Activated naive CD8-positive, alpha-beta T cell (primary cell): ENCODE measurements around the gene EDARADD.
"Not testable (repeated sequence)": the region's sequence is repeated elsewhere in the genome, so short reads cannot be mapped to it uniquely, and the experiment has no call there.

Source experiments
- H3K27ac Mint-ChIP-seq: one replicate; pipeline ENCODE4 v1.8.0; 2021; ENCODE audit warnings: mixed read lengths
- H3K27me3 Mint-ChIP-seq: one replicate; pipeline ENCODE4 v1.8.0; 2021; ENCODE audit warnings: mixed read lengths
- H3K36me3 Mint-ChIP-seq: one replicate; pipeline ENCODE4 v1.8.0; 2021; ENCODE audit warnings: mixed read lengths
- H3K4me1 Mint-ChIP-seq: one replicate; pipeline ENCODE4 v1.8.0; 2021; ENCODE audit warnings: low read depth, mixed read lengths
- H3K4me3 Mint-ChIP-seq: one replicate; pipeline ENCODE4 v1.8.0; 2021; ENCODE audit warnings: mild to moderate bottlenecking, mixed read lengths
- H3K9me3 Mint-ChIP-seq: one replicate; pipeline ENCODE4 v1.8.0; 2021; ENCODE audit warnings: low read depth, mixed read lengths

The EDARADD gene

DNA sequence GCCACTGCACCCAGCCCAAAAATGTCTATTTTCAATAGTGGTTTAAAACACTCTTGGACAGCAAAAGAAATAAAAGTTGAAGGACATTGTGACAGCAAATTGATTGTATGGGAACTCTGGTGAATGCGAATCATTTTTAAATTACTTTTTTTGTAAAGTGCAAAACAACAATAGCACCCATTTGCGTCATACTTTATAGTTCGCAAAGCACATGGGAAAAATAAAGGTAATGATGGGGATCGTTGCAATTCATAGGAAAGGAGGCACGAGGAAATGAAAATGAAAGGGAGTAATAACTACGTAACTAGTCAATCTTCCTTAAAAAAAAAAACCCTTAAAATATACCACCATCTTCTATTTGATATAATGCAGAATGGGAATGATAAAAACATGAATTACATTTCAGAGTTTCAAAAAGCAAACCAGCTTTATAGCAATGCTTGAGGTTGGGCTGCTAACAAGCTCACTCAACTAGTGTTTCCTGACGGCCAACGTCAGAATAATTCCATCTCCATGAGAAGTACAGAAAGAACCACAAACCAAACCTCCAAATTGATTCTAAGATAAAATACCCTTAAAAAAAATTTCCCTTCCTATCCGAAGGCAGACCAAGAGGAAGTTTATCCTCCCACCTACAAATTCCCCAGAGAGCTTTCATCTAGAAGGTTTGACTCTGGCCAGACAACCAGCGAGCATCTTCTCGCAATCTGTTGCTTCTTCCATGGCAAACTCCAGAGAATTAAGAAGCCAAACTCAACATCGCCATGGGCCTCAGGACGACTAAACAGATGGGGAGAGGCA lies at the start of gene EDARADD:
TSS of gene EDARADD (plus strand) at position 606 of the 801 bp plus-strand sequence. CDS start at position 765, 159 bp downstream.
- Mint-ChIP-seq H3K27me3 (peaks cover 36% of the 10 kb centered on the region), H3K27ac (peak within 1 kb of the TSS; percentile 71), H3K4me3 (peak within 1 kb of the TSS; percentile 94), H3K36me3 (no peaks in the 10 kb centered on the region), H3K9me3 (no peaks in the 10 kb centered on the region), H3K4me1 (peaks cover 25% of the 10 kb centered on the region)

DNA sequence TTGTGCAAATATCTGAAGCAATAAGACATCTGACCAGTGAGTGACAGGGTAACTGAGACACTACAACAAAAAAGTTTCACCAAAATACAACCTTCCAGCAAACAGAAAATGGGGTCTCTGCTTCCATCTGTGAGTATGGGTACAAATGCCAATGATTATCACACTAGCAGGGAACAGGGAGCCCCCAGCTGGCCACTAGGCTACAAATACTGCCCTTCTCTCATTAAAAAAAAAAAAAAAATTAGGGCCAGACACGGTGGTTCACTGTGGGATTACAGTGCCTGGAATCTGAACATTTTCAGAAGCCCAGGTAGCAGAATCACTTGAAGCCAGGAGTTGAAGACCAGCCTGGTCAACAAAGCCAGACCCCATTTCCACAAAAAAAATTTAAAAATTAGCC lies 48.4 kb upstream of the EDARADD start:
- no peak overlapping the region for H3K4me3 Mint-ChIP-seq
- no peak overlapping the region for H3K27ac Mint-ChIP-seq
- no peaks in the 10 kb centered on the region for H3K4me1 Mint-ChIP-seq
- no peaks in the 10 kb centered on the region for H3K36me3 Mint-ChIP-seq
- no peaks in the 10 kb centered on the region for H3K9me3 Mint-ChIP-seq
- H3K27me3 Mint-ChIP-seq, result peaks cover 11% of the 10 kb centered on the region

DNA sequence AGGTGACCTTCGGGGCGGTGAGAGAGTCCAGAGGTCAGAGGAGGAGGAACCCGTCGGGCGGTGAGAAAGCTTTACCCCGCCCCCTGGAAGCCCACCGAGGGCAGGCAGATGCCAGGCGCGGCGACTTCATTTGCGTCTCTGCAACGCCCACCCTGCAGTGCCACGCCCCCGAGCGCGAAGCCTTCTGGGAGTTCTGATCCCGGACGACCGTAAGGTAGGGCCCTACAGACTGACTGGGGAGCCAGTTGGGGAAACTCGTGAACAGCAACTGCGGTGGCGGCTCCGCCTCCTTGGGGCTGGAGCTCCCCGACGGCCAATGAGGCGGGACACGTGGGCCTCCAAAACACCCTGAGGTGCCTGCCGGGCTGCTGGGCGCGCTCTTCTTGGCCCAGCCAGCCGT lies 46.0 kb upstream of the EDARADD start:
- H3K4me1 Mint-ChIP-seq, result no peaks in the 10 kb centered on the region
- no peak overlapping the region for H3K4me3 Mint-ChIP-seq
- H3K27me3 Mint-ChIP-seq, result peaks cover 12% of the 10 kb centered on the region
- no peaks in the 10 kb centered on the region for H3K9me3 Mint-ChIP-seq
- no peak overlapping the region for H3K27ac Mint-ChIP-seq
- H3K36me3 Mint-ChIP-seq, result no peaks in the 10 kb centered on the region

DNA sequence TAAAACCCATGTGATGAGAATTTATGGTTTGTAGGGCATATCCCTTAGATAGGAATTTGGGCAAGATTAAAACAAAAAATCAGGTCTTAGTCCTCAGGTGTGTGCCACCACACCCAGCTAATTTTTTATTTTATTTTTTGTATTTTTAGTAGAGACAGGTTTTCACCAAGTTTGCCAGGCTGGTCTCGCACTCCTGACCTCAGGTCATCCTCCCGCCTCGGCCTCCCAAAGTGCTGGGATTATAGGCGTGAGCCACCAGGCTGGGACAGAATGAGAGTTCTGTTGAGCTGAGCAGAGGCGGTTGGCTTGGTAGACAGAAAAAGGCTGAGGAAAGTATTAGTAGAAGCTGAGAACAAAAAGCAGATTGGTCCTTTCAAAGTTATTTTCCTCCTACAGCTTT lies 43.8 kb upstream of the EDARADD start:
- Mint-ChIP-seq H3K4me1 (no peaks in the 10 kb centered on the region), H3K9me3 (no peaks in the 10 kb centered on the region), H3K27me3 (peaks cover 12% of the 10 kb centered on the region), H3K4me3 (no peak overlapping the region), H3K36me3 (no peaks in the 10 kb centered on the region), H3K27ac (no peak overlapping the region)

DNA sequence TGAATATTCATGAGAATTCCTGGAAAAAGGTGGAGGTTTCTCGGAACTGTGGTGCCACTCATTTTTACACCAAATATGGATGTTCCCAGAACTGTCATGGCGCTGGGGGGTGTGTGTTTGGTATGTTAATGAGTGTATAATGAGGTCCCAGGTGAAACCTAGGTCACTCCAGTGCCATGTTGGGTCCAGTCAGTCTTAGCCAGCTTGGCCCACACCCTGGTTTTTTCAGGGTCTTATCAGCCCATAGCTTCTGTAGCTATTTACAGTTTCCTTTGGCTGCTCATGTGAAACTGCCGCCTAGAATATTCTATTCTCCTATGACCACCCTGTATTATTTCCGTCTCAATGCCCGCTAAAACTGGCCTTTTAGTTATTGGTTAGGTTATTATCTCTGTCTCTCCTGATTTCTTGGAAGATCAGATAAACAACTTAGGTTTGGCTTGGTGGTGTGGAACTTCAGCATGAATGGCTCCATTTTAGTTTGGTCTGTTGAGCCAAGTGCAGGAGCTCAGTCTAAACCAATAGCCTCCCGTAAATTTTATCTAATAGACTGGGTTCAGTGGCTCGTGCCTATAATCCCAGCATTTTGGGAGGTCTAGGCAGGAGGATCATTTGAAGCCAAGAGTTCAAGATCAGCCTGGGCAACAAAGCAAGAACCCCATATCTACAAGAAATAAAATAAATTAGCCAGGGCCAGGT lies 42.1 kb upstream of the EDARADD start:
- Mint-ChIP-seq H3K27me3 (peaks cover 12% of the 10 kb centered on the region), H3K36me3 (no peaks in the 10 kb centered on the region), H3K27ac (no peak overlapping the region), H3K4me1 (no peaks in the 10 kb centered on the region), H3K9me3 (no peaks in the 10 kb centered on the region), H3K4me3 (no peak overlapping the region)

DNA sequence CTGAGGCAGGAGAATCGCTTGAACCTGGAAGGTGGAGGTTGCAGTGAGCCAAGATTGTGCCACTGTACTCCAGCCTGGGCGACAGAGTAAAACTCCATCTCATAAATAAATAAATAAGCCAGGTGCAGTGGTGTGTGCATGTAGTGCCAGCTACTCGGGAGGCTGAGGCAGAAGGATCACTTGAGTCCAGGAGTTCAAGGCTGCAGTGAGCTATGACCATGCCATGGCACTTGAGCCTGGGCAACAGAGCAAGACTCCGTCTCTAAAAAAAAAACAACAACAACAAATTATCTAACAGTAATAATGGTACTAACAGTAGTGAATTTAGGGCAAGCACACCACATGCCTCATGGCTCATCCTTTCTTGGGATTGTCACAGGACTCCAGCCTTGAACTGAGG lies 41.3 kb upstream of the EDARADD start:
- not testable (repeated sequence) for H3K36me3 Mint-ChIP-seq

DNA sequence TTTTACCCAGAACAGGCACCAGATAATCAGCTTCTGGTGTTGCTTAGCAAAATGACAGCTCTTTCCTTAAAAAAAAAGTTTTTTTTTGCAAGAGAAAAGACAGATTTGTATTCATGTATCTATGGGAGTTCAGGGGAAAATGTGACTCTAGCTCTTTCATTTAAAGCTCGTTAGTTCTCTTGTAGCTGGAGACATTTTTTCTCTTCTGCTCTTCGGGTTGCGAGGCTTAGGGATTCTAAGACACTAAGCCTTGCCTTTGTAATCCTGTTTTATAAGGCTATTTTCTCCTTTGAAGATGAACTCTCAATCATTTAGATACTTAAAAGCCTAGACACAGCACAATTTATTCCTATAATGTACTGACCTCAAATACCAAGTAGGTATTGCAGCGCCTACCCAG lies 40.3 kb upstream of the EDARADD start:
- Mint-ChIP-seq H3K27me3 (peaks cover 11% of the 10 kb centered on the region), H3K36me3 (peaks cover 4% of the 10 kb centered on the region), H3K9me3 (peaks cover 8% of the 10 kb centered on the region), H3K4me3 (no peak overlapping the region), H3K27ac (no peak overlapping the region), H3K4me1 (no peaks in the 10 kb centered on the region)

More for the DNA sequence above, 41.3 kb upstream of the EDARADD start:
- H3K9me3 Mint-ChIP-seq, H3K27ac Mint-ChIP-seq, H3K4me3 Mint-ChIP-seq, H3K4me1 Mint-ChIP-seq: not testable (repeated sequence)
- H3K27me3 Mint-ChIP-seq, result peaks cover 11% of the 10 kb centered on the region

DNA sequence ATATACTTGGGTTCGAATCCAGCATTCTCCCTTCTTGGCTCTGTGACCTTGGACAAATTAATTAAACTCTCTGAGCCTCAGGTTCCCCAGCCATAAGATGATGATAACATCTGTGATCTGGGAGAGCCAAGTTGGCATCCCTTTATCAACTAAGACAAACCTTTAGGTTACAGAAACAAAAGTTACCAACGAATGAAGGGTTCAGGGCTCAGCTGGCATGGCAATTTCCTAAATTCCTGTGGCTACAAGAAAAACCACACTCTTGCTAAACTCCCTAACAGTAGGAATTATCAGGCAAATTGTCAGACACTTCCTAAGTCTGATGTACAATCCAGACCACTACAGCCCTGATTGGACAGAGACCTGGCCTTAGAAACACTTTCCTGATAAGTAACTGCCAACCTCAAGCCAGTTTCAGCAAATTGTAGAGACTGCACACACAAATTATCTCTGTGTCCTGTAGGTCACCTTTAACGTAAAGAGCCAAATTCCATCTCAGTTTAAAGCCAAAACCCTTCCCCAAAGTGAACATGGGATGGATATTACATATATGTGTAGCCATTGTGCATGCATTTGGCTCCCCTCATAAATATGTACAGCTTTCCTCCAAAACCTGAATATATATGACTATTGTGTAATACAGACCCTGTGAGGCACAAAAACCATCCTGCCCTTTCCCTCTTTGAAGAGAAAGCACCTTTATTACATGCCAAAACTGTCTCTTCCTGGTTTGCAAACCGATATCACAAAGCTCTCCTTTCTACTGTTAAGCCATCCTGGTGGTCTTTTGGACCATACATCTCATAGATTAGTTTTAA lies 39.5 kb upstream of the EDARADD start:
- H3K9me3 Mint-ChIP-seq, result peaks cover 11% of the 10 kb centered on the region
- H3K4me3 Mint-ChIP-seq, result no peak overlapping the region
- peaks cover 7% of the 10 kb centered on the region for H3K27me3 Mint-ChIP-seq
- H3K4me1 Mint-ChIP-seq, result no peaks in the 10 kb centered on the region
- no peak overlapping the region for H3K27ac Mint-ChIP-seq
- H3K36me3 Mint-ChIP-seq, result peaks cover 4% of the 10 kb centered on the region

DNA sequence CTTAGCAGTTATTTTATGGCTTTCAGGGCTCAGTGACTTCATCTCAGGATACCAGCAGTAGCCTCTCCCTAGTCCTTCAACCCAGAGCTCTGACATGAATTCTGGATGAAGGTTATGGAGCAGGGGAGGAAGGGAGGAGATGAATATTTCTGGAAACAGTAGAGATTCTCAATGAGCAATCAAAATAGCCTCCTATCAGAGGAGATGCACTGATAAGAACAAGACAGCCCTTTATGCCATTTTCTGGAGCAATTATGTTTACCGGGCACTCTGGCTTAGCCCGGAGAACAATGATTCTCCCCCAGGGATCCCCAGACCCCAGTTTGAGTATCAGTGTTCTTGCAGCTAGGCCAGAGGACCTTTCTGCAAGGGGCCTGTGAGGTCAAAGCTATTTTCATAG lies 37.9 kb upstream of the EDARADD start:
- Mint-ChIP-seq H3K27ac (no peak overlapping the region), H3K36me3 (peaks cover 6% of the 10 kb centered on the region), H3K27me3 (peaks cover 1% of the 10 kb centered on the region), H3K4me3 (no peak overlapping the region), H3K9me3 (peaks cover 11% of the 10 kb centered on the region), H3K4me1 (no peaks in the 10 kb centered on the region)

DNA sequence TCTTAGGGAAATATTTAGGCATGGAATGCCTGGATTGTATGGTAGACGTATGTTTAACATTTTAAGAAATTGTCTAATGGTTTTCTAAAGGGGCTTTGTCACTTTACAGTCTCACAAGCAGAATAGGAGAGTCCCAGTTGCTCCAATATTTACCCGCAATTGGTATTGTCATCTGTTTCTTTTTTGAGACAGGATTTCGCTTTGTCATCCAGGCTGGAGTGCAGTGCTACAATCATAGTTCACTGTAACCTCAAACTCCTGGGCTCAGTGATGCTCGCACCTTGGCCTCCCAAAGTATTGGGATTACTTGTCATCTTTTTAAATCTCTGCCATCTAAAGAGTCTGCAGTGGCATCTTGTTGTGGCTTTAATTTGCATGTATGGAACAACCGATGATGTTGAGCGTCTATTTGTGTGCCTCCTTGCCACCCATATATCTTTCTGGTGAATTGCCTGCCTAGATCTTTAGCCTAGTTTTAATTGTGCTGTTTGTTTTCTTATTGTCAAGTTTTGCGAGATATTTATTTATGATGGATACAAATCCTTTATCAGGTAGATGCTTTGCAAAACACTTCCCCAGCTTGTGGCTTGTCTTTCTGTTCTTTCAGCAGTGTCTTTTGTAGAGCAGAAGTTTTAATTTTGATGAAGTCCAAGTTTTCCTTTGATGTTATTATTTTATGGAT lies 32.0 kb upstream of the EDARADD start:
- H3K36me3 Mint-ChIP-seq, result peaks cover 6% of the 10 kb centered on the region
- H3K27me3 Mint-ChIP-seq, result no peaks in the 10 kb centered on the region
- peaks cover 11% of the 10 kb centered on the region for H3K9me3 Mint-ChIP-seq
- no peaks in the 10 kb centered on the region for H3K4me1 Mint-ChIP-seq
- H3K27ac Mint-ChIP-seq, result no peak overlapping the region
- H3K4me3 Mint-ChIP-seq, result no peak overlapping the region

DNA sequence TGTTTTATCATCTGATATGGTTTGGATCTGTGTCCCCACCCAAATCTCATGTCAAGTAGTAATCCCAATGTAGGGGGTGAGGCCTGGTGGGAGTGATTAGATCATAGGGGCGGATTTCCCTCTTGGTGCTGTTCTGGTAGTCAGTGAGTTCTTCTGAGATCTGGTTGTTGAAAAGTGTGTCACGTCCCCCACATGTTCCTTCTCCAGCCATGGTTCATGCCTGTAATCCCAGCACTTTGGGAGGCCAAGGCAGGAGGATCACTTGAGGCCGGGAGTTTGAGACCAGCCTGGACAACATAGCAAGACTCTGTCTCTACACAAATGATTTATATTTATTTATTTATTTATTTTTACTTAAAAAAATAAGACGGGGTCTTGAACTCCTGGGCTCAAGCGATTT lies 30.8 kb upstream of the EDARADD start:
- no peak overlapping the region for H3K4me3 Mint-ChIP-seq
- peaks cover 7% of the 10 kb centered on the region for H3K9me3 Mint-ChIP-seq
- no peak overlapping the region for H3K27ac Mint-ChIP-seq
- H3K4me1 Mint-ChIP-seq, result no peaks in the 10 kb centered on the region
- no peaks in the 10 kb centered on the region for H3K27me3 Mint-ChIP-seq
- H3K36me3 Mint-ChIP-seq, result peaks cover 6% of the 10 kb centered on the region

DNA sequence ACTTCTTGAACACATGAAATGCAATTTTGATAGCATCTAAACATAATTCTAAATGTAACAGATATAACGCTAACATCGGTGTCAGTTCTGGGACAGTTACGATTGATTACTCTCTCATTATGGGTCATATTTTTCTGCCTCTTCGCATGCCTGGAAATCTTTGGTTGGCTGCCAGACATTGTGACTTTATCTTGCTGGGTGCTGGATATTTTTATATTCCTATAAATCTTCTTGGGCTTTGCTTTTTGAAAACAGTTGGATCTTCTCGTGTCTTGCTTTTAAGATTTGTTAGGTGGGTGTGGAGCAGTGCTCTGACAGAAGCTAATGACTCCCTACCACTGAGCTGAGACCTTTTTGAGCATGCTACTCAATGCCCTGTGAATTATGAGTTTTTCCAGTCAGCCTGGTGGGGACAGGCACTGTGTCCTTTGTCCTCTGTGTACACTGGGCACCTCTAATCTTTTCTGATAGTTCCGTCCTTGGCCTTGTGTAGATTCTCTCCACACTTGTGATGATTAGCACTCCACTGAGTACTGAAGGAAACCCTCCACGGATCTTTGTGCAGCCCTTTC lies 28.0 kb upstream of the EDARADD start:
- no peaks in the 10 kb centered on the region for H3K9me3 Mint-ChIP-seq
- no peak overlapping the region for H3K4me3 Mint-ChIP-seq
- H3K36me3 Mint-ChIP-seq, result no peaks in the 10 kb centered on the region
- H3K4me1 Mint-ChIP-seq, result no peaks in the 10 kb centered on the region
- H3K27ac Mint-ChIP-seq, result no peak overlapping the region
- no peaks in the 10 kb centered on the region for H3K27me3 Mint-ChIP-seq

DNA sequence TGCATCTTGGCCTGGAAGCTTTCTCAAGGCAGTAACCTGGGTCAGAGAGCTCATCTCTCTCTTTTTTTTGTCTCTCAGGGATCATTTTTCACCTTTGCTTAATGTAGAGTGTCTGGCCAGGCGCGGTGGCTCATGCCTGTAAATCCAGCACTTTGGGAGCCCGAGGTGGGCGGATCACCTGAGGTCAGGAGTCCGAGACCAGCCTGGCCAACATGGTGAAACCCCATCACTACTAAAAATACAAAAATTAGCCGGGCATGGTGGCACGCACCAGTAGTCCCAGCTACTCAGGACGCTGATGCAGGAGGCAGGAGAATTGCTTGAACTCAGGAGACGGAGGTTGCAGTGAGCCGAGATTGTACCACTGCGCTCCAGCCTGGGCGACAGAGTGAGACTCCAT lies 27.4 kb upstream of the EDARADD start:
- not testable (repeated sequence) for H3K9me3 Mint-ChIP-seq, H3K36me3 Mint-ChIP-seq, H3K27ac Mint-ChIP-seq, H3K4me3 Mint-ChIP-seq, H3K27me3 Mint-ChIP-seq, H3K4me1 Mint-ChIP-seq

DNA sequence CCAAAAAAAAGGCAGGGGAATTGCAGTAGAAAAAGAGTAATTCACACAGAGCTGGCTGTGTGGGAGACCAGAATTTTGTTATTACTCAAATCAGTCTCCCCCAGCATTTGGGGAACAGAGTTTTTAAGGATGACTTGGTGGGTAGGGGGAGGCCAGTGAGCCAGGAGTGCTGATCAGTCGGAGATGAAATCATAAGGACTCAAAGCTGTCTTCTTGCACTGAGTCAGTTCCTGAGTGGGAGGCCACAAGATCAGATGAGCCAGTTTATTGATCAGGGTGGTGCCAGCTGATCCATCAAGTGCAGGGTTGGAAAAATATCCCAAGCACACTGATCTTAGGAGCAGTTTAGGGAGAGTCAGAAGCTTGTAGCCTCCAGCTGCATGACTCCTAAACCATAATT lies 23.7 kb upstream of the EDARADD start:
- Mint-ChIP-seq H3K36me3 (no peaks in the 10 kb centered on the region), H3K4me3 (no peak overlapping the region), H3K9me3 (no peaks in the 10 kb centered on the region), H3K27me3 (peaks cover 2% of the 10 kb centered on the region), H3K27ac (no peak overlapping the region), H3K4me1 (peaks cover 1% of the 10 kb centered on the region)
